Right atrium auricular region (tissue), 2 donors: Measurements from ENCODE around the gene NARF. TPM values are rescaled to one million over a fixed set of nuclear protein-coding genes. Genes with fewer than 3 reads are reported as not detected.

Experiments used
- DNase-seq: peaks from one replicate; pipeline ENCODE4 v3.0.0-alpha.2; 2019; ENCODE audit warnings: low spot score
- H3K27ac ChIP-seq, 2 donors: fragments of 200-600 bp; sonication (generic); 1 replicate in 1 of 2; 2 replicates in 1 of 2; pipeline ENCODE4 v1.5.1; 2016 to 2019
- H3K27me3 ChIP-seq, 2 donors: fragments of 200-600 bp; sonication (generic); one replicate each; pipeline versions ENCODE4 v1.5.1 to v1.6.0; 2017 to 2019
- H3K36me3 ChIP-seq: fragments of 200-600 bp; sonication (generic); one replicate; pipeline ENCODE4 v1.5.1; 2016
- H3K4me1 ChIP-seq, 2 donors: fragments of 200-600 bp; sonication (generic); one replicate each; pipeline versions ENCODE4 v1.5.1 to v1.6.0; 2017 to 2019
- H3K4me3 ChIP-seq, 2 donors: fragments of 200-600 bp; sonication (generic); 1 replicate in 1 of 2; 2 replicates in 1 of 2; pipeline ENCODE4 v1.5.1; 2017 to 2019; ENCODE audit warnings: mild to moderate bottlenecking in 1 of 2, moderate library complexity in 1 of 2
- H3K9me3 ChIP-seq, 2 donors: fragments of 200-600 bp; sonication (generic); one replicate each; pipeline ENCODE4 v1.5.1; 2019
- total RNA-seq, 2 donors: library from RNA; depleted of rRNA; stranded (reverse); fragments of >200 nt; gene quantifications; one replicate each; pipeline ENCODE4 v1.1.0, GENCODE V29; 2016
- TF ChIP-seq, protein P1 (sequence below), 2 donors: fragments of 200-600 bp; sonication (generic); IDR thresholded peaks; one replicate each; pipeline ENCODE4 v1.5.1; 2019; ENCODE audit warnings: antibody characterized with exemption in 2 of 2

NARF gene
- total RNA-seq, 2 donors from 2014 or later, result 51.4 to 54.8 TPM

DNA sequence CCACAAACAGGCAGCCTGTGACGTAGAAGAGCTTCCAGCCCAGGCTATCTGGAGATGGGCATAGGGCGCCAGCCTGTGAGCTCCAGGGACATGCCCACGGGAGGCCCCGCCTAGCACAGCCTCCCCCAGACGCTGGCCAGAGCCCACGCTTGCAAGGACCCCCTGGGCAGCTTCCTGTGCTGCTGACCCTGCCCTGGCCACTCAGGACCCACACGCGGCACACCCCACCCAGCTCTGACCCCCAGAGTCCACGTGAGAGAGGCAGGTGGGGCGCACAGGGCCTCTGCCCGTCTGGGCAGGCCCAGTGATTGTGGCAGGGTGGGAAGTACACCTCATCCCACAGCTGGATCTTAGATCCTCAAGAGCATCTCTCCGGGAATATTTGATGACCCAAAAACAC is 11.9 kb upstream of the NARF start:
- Histone ChIP-seq H3K9me3 (no peaks in the 10 kb centered on the region), H3K27me3 (no peaks in the 10 kb centered on the region), H3K4me3 (no peak overlapping the region), H3K27ac (no peak overlapping the region), H3K36me3 (no peaks in the 10 kb centered on the region), H3K4me1 (peaks cover 0 to 33% of the 10 kb centered on the region in 2 donors)
- TF ChIP-seq, protein P1, sequence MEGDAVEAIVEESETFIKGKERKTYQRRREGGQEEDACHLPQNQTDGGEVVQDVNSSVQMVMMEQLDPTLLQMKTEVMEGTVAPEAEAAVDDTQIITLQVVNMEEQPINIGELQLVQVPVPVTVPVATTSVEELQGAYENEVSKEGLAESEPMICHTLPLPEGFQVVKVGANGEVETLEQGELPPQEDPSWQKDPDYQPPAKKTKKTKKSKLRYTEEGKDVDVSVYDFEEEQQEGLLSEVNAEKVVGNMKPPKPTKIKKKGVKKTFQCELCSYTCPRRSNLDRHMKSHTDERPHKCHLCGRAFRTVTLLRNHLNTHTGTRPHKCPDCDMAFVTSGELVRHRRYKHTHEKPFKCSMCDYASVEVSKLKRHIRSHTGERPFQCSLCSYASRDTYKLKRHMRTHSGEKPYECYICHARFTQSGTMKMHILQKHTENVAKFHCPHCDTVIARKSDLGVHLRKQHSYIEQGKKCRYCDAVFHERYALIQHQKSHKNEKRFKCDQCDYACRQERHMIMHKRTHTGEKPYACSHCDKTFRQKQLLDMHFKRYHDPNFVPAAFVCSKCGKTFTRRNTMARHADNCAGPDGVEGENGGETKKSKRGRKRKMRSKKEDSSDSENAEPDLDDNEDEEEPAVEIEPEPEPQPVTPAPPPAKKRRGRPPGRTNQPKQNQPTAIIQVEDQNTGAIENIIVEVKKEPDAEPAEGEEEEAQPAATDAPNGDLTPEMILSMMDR (IDR thresholded peaks at IDR 0.05), result no peak
- no peak for DNase-seq

DNA sequence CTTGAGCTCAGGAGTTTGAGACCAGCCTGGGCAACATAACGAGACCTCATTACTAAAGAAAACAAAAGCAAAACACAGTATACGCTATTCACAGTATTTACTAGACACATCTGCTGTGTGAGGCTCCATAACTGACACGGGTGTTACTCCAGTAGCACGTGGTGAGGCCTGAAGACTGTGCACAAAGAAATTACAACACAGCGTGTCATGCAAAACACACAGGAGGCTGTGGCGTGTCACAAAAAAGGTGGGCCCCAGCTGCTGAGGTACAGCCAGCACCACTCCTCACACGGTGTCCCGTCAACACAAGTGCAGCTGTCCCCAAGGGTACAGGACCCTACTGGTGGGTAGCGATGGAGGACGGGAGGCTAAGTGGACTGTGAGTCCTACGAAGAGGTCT is 10.7 kb upstream of the NARF start:
- peaks cover 0 to 35% of the 10 kb centered on the region in 2 donors for H3K4me1 ChIP-seq
- TF ChIP-seq, protein P1 (IDR thresholded peaks at IDR 0.05), result no peak
- H3K27me3 ChIP-seq, result no peaks in the 10 kb centered on the region

DNA sequence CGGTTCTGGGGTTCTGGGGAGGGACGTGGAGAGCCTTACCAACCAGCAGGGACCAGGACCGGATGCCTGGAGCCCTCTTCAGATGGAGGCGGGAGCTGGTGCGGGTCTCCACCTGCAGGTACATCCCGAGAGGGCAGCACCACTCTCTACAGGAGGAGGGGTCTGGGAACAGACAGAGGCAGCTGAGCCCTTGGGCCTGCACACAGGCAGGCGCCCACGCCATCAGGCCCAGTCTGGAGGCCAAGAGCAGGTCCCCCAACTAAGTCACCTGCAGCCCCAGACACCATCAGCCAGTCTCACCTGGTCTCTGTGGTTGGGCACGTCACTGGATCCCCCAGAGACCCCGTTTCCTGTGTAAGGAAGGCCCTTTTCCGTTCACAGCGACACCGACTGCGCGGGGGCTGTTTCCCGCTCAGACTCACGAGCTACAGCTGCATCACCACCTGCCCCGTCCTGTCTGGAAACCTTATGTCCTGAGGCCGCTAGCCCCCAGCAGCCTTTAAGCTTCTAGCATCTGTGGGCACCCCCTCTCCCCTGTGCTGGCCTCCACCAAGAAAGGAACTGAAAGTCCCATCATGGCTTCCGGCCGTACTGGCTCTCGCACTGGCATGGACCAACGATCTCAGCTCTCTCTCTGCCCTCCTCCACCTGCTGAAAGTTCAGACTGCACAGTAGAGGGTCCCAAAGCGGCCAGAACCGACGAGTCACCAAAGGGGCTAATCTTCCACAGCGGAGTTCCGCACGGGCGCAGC is 9.2 kb upstream of the NARF start:
- Histone ChIP-seq H3K27me3 (no peaks in the 10 kb centered on the region), H3K36me3 (no peaks in the 10 kb centered on the region), H3K4me1 (peaks cover 0 to 35% of the 10 kb centered on the region in 2 donors), H3K27ac (peak overlapping the region; percentile 84 to 93), H3K4me3 (peak overlapping the region; percentile 87 to 91), H3K9me3 (no peaks in the 10 kb centered on the region)
- TF ChIP-seq, protein P1 (IDR thresholded peaks at IDR 0.05), result no peak
- no peak for DNase-seq

More for the DNA sequence above, 10.7 kb upstream of the NARF start:
- DNase-seq, result no peak
- Histone ChIP-seq H3K4me3 (no peak overlapping the region), H3K27ac (no peak overlapping the region), H3K36me3 (no peaks in the 10 kb centered on the region), H3K9me3 (no peaks in the 10 kb centered on the region)

DNA sequence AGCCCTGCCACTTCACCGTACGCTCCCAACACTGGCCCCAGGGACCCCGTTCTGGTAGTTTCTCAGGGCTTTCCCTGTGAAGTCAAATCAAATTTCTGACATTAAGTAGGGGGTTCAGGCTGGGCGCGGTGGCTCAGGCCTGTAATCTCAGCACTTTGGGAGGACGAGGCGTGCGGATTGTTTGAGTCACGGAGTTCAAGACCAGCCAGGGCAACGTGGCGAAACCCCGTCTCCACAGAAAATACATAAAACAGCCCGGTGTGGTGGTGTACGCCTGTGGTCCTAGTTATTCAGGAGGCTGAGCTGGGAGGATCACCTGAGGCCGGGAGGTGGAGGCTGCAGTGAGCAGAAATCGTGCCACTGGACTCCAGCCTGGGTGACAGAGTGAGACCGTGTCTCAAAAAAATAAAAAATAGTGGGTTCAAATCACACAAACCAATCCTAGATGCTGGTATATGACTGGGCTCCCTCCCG is 8.6 kb upstream of the NARF start:
- Histone ChIP-seq H3K27ac (peak overlapping the region; percentile 84 to 93), H3K4me3 (peak overlapping the region; percentile 87 to 91), H3K4me1 (peaks cover 0 to 35% of the 10 kb centered on the region in 2 donors), H3K36me3 (no peaks in the 10 kb centered on the region), H3K27me3 (no peaks in the 10 kb centered on the region), H3K9me3 (no peaks in the 10 kb centered on the region)
- no peak for DNase-seq
- TF ChIP-seq, protein P1 (IDR thresholded peaks at IDR 0.05), result no peak

DNA sequence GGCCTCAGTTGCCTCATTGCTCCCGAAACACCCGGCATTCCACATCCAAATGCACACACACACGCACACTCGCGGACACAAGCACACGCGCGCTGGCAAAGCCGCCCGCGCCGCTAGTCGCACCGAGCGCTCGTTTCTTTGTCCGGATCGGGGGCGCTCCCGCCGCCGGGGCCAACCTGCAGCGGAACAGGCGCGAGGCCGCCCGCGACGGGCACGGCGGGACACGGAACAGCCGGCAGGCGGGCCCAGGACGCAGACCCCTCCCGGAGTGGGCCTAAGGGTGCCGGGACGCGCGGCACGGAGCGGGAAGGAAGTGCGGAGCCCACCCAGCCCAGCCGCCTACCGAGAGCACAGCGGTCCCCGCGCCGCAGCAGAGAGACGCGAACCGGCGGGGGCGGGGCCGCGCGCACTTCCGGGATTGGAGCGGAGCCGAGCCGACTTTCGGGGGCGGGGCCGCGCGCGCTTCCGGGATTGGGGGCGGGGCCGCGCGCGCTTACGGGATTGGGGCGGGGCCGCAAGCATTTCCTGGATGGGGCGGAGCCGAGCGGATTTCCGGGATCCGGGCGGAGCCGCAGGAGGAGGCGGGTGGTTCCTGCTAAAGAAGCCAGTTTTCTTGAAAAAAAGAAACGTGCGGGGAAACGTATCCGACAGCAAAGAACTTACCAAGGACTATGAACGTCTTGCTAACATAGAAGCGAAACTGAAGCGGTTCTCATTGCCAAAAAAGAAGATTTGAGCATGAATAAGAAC is 8.0 kb upstream of the NARF start, which contains the start of gene CYBC1:
Gene CYBC1, minus strand, starts transcription at position 396 of the 750 bp plus-strand sequence. CDS start 1,498 bp downstream, outside the sequence.
- H3K36me3 ChIP-seq, result no peaks in the 10 kb centered on the region
- peaks cover 0 to 29% of the 10 kb centered on the region in 2 donors for H3K4me1 ChIP-seq
- peak; percentile 90 for DNase-seq
- TF ChIP-seq, protein P1 (IDR thresholded peaks at IDR 0.05), result peak in 1 of 2 donors; percentile 11
- H3K9me3 ChIP-seq, result no peaks in the 10 kb centered on the region
- H3K27me3 ChIP-seq, result no peaks in the 10 kb centered on the region
- H3K4me3 ChIP-seq, result peak within 1 kb of the TSS; percentile 87 to 91
- peak within 1 kb of the TSS; percentile 84 to 93 for H3K27ac ChIP-seq
